ENCODE measurements around the gene MRPL4. TPM values are rescaled to one million over a fixed set of nuclear protein-coding genes. Genes with fewer than 3 reads are reported as not detected.

The MRPL4 gene
- polyA plus RNA-seq, 3 donors from 2014 or later, result 24.3 to 42.6 (median 27.1) TPM

- Mint-ChIP-seq H3K27ac (no peak overlapping the region), H3K4me3 (no peak overlapping the region), H3K4me1 (peaks cover 0 to 3% of the 10 kb centered on the region in 2 donors), H3K36me3 (peaks cover 0 to 4% (median 3%) of the 10 kb centered on the region in 3 donors), H3K27me3 (ENCODE audit: low read depth in 3 of 3) (peaks cover 0 to 2% (median 2%) of the 10 kb centered on the region in 3 donors), H3K9me3 (peaks cover 0 to 2% (median 0%) of the 10 kb centered on the region in 6 donors)
- no peak for DNase-seq
These were observed 28.4 kb upstream of the MRPL4 start for GRCh38 chr19:10223488-10224213.

- Mint-ChIP-seq H3K36me3 (peaks cover 0 to 4% (median 3%) of the 10 kb centered on the region in 3 donors), H3K27ac (no peak overlapping the region), H3K4me1 (peaks cover under 1 to 7% of the 10 kb centered on the region in 2 donors), H3K4me3 (no peak overlapping the region), H3K9me3 (peaks cover 0 to 2% (median 0%) of the 10 kb centered on the region in 6 donors), H3K27me3 (ENCODE audit: low read depth in 3 of 3) (peaks cover 0 to 2% (median 2%) of the 10 kb centered on the region in 3 donors)
- no peak for DNase-seq
These were observed 27.7 kb upstream of the MRPL4 start for GRCh38 chr19:10224337-10224736.

GRCh38 chr19:10226021-10226375, 26.0 kb upstream of the MRPL4 start:
- Mint-ChIP-seq H3K27me3 (ENCODE audit: low read depth in 3 of 3) (peaks cover 0 to 10% (median 2%) of the 10 kb centered on the region in 3 donors), H3K4me3 (no peak overlapping the region), H3K4me1 (peaks cover 7 to 13% of the 10 kb centered on the region in 2 donors), H3K9me3 (peaks cover 0 to 2% (median 0%) of the 10 kb centered on the region in 6 donors), H3K36me3 (peaks cover 0 to 4% (median 3%) of the 10 kb centered on the region in 3 donors), H3K27ac (peak overlapping the region in 3 of 6 donors; percentile 11 to 47 (median 16))
- no peak for DNase-seq

- Mint-ChIP-seq H3K36me3 (peaks cover 0 to 4% (median 3%) of the 10 kb centered on the region in 3 donors), H3K4me1 (peaks cover 8 to 13% of the 10 kb centered on the region in 2 donors), H3K4me3 (no peak overlapping the region), H3K27ac (peak overlapping the region in 3 of 6 donors; percentile 11 to 47 (median 16)), H3K27me3 (ENCODE audit: low read depth in 3 of 3) (peaks cover 0 to 10% (median 4%) of the 10 kb centered on the region in 3 donors), H3K9me3 (peaks cover 0 to 2% (median 0%) of the 10 kb centered on the region in 6 donors)
- DNase-seq, result no peak
These were observed 25.5 kb upstream of the MRPL4 start for GRCh38 chr19:10226376-10227025.

GRCh38 chr19:10227026-10227971, 24.7 kb upstream of the MRPL4 start:
- peaks cover 0 to 10% (median 4%) of the 10 kb centered on the region in 3 donors for H3K27me3 Mint-ChIP-seq (ENCODE audit: low read depth in 3 of 3)
- H3K36me3 Mint-ChIP-seq, result peaks cover 0 to 4% (median 3%) of the 10 kb centered on the region in 3 donors
- H3K27ac Mint-ChIP-seq, result no peak overlapping the region

GRCh38 chr19:10228393-10228792, 23.6 kb upstream of the MRPL4 start:
- H3K4me3 Mint-ChIP-seq, result peak overlapping the region in 3 of 5 donors; percentile 40 to 79 (median 51)
- DNase-seq, result no peak
- peaks cover 0 to 4% (median 3%) of the 10 kb centered on the region in 3 donors for H3K36me3 Mint-ChIP-seq
- H3K9me3 Mint-ChIP-seq, result peaks cover 0 to 2% (median 0%) of the 10 kb centered on the region in 6 donors
- peaks cover 0 to 10% (median 2%) of the 10 kb centered on the region in 3 donors for H3K27me3 Mint-ChIP-seq (ENCODE audit: low read depth in 3 of 3)
- peak overlapping the region in 1 of 6 donors; percentile 84 for H3K27ac Mint-ChIP-seq
- peaks cover 15 to 16% of the 10 kb centered on the region in 2 donors for H3K4me1 Mint-ChIP-seq

More at GRCh38 chr19:10227026-10227971, 24.7 kb upstream of the MRPL4 start:
- DNase-seq, result no peak
- Mint-ChIP-seq H3K4me3 (no peak overlapping the region), H3K9me3 (peaks cover 0 to 2% (median 0%) of the 10 kb centered on the region in 6 donors), H3K4me1 (peaks cover 16% of the 10 kb centered on the region in 2 donors)

GRCh38 chr19:10228920-10229319, 23.1 kb upstream of the MRPL4 start:
- Mint-ChIP-seq H3K9me3 (peaks cover 0 to 2% (median 0%) of the 10 kb centered on the region in 6 donors), H3K27ac (peak overlapping the region in 4 of 6 donors; percentile 48 to 86 (median 70)), H3K27me3 (ENCODE audit: low read depth in 3 of 3) (peaks cover 0 to 10% (median 2%) of the 10 kb centered on the region in 3 donors), H3K4me3 (peak overlapping the region in 4 of 5 donors; percentile 53 to 79 (median 72)), H3K36me3 (peaks cover 0 to 4% (median 2%) of the 10 kb centered on the region in 3 donors), H3K4me1 (peaks cover 16% of the 10 kb centered on the region in 2 donors)
- peak; percentile 40 to 47 (median 44) for DNase-seq

- Mint-ChIP-seq H3K27ac (peak overlapping the region; percentile 43 to 89 (median 82)), H3K4me1 (peaks cover 21% of the 10 kb centered on the region in 2 donors), H3K4me3 (peak overlapping the region; percentile 84 to 90 (median 87)), H3K27me3 (ENCODE audit: low read depth in 3 of 3) (peaks cover 0 to 10% (median 2%) of the 10 kb centered on the region in 3 donors), H3K36me3 (no peaks in the 10 kb centered on the region), H3K9me3 (no peaks in the 10 kb centered on the region)
- peak; percentile 56 to 66 (median 65) for DNase-seq
These were observed 21.7 kb upstream of the MRPL4 start for GRCh38 chr19:10230173-10230860.

- H3K27ac Mint-ChIP-seq, result peak within 1 kb of the TSS; percentile 68 to 89 (median 88)
- H3K4me1 Mint-ChIP-seq, result peaks cover 27 to 29% of the 10 kb centered on the region in 2 donors
- H3K9me3 Mint-ChIP-seq, result no peaks in the 10 kb centered on the region
- H3K36me3 Mint-ChIP-seq, result no peaks in the 10 kb centered on the region
- H3K27me3 Mint-ChIP-seq (ENCODE audit: low read depth in 3 of 3), result peaks cover 0 to 11% (median 2%) of the 10 kb centered on the region in 3 donors
- H3K4me3 Mint-ChIP-seq, result peak within 1 kb of the TSS; percentile 84 to 90 (median 87)
- peak; percentile 67 to 70 (median 69) for DNase-seq
These were observed 21.0 kb upstream of the MRPL4 start, which contains the start of gene S1PR2 for GRCh38 chr19:10230861-10231611. Gene S1PR2, minus strand, starts transcription at chr19:10231331. Its CDS starts 6,426 bp downstream, at chr19:10224905.

GRCh38 chr19:10231612-10232228, 20.3 kb upstream of the MRPL4 start:
- peaks cover 0 to 17% (median 2%) of the 10 kb centered on the region in 3 donors for H3K27me3 Mint-ChIP-seq (ENCODE audit: low read depth in 3 of 3)
- H3K4me1 Mint-ChIP-seq, result peaks cover 34 to 35% of the 10 kb centered on the region in 2 donors
- peak overlapping the region; percentile 63 to 89 (median 77) for H3K4me3 Mint-ChIP-seq
- no peak for DNase-seq
- no peaks in the 10 kb centered on the region for H3K9me3 Mint-ChIP-seq
- peak overlapping the region; percentile 68 to 89 (median 86) for H3K27ac Mint-ChIP-seq
- H3K36me3 Mint-ChIP-seq, result no peaks in the 10 kb centered on the region

- H3K9me3 Mint-ChIP-seq, result no peaks in the 10 kb centered on the region
- peak overlapping the region in 2 of 6 donors; percentile 49 to 72 for H3K27ac Mint-ChIP-seq
- H3K4me1 Mint-ChIP-seq, result peaks cover 33 to 36% of the 10 kb centered on the region in 2 donors
- peaks cover 0 to 17% (median 2%) of the 10 kb centered on the region in 3 donors for H3K27me3 Mint-ChIP-seq (ENCODE audit: low read depth in 3 of 3)
- no peak overlapping the region for H3K4me3 Mint-ChIP-seq
- DNase-seq, result no peak
- no peaks in the 10 kb centered on the region for H3K36me3 Mint-ChIP-seq
These were observed 18.1 kb upstream of the MRPL4 start for GRCh38 chr19:10233946-10234345.
